Keratinocyte (primary cell): ENCODE measurements around the gene FIP1L1. TPM values are rescaled to one million over a fixed set of nuclear protein-coding genes. Genes with fewer than 3 reads are reported as not detected.

Source experiments
- DNase-seq: peaks from one replicate; pipeline ENCODE4 v3.0.0-alpha.2; 2011; ENCODE audit warnings: low read depth, missing footprints, low spot score
- FAIRE-seq: peaks from 2 replicates; lab custom pipeline; 2011; peaks lifted over from hg19 to GRCh38; lab: Jason Lieb, UNC
- H2AFZ ChIP-seq: 2 replicates; pipeline ENCODE4 v1.6.0; 2012; ENCODE audit warnings: low read length, control low read depth, inconsistent platforms; ENCODE audit not compliant: control insufficient read depth
- H3K27ac ChIP-seq: 2 replicates; pipeline ENCODE4 v1.5.1; 2011; ENCODE audit warnings: low read length; ENCODE audit not compliant: control insufficient read depth, insufficient read depth
- H3K27me3 ChIP-seq: 3 replicates; pipeline ENCODE4 v1.6.0; 2011; ENCODE audit warnings: low read length; ENCODE audit not compliant: control insufficient read depth, insufficient read depth; ENCODE audit errors: extremely low read depth
- H3K36me3 ChIP-seq, 2 experiments: 2 replicates in 1 of 2; 3 replicates in 1 of 2; pipeline ENCODE4 v1.5.1; 2011; ENCODE audit warnings: low read length in 2 of 2, mild to moderate bottlenecking in 1 of 2; ENCODE audit not compliant: control insufficient read depth in 2 of 2, insufficient read depth in 2 of 2; ENCODE audit errors: extremely low read depth in 1 of 2
- H3K4me1 ChIP-seq: 3 replicates; pipeline ENCODE4 v1.5.1; 2011; ENCODE audit warnings: low read length; ENCODE audit not compliant: control insufficient read depth, insufficient read depth; ENCODE audit errors: extremely low read depth
- H3K4me2 ChIP-seq: 3 replicates; pipeline ENCODE4 v1.6.0; 2011; ENCODE audit warnings: low read depth, low read length; ENCODE audit not compliant: control insufficient read depth, insufficient read depth; ENCODE audit errors: extremely low read depth
- H3K4me3 ChIP-seq, 3 experiments: fragments of 200-600 bp in 1 of 3; sonication (generic) in 1 of 3; 2 replicates in 2 of 3; 3 replicates in 1 of 3; pipeline ENCODE4 v1.5.1; 2011 to 2016; ENCODE audit warnings: low read length in 3 of 3, mild to moderate bottlenecking in 3 of 3, control low read depth in 2 of 3, inconsistent platforms in 1 of 3, low read depth in 1 of 3, mixed read lengths in 1 of 3, mixed run types in 1 of 3, moderate library complexity in 1 of 3; ENCODE audit not compliant: control insufficient read depth in 2 of 3, insufficient read depth in 2 of 3; ENCODE audit errors: extremely low read depth in 1 of 3
- H3K79me2 ChIP-seq: 2 replicates; pipeline ENCODE4 v1.6.0; 2012; ENCODE audit warnings: low read length; ENCODE audit not compliant: control insufficient read depth, insufficient read depth
- H3K9ac ChIP-seq: 3 replicates; pipeline ENCODE4 v1.6.0; 2011; ENCODE audit warnings: low read length; ENCODE audit not compliant: control insufficient read depth, insufficient read depth; ENCODE audit errors: extremely low read depth
- H3K9me1 ChIP-seq: 3 replicates; pipeline ENCODE4 v1.6.0; 2011; ENCODE audit warnings: low read length; ENCODE audit not compliant: control insufficient read depth, insufficient read depth; ENCODE audit errors: extremely low read depth
- H3K9me3 ChIP-seq: 2 replicates; pipeline ENCODE4 v1.5.1; 2012; ENCODE audit warnings: low read depth, low read length; ENCODE audit not compliant: control insufficient read depth
- H4K20me1 ChIP-seq: 3 replicates; pipeline ENCODE4 v1.6.0; 2011; ENCODE audit warnings: low read length; ENCODE audit not compliant: control insufficient read depth, insufficient read depth; ENCODE audit errors: extremely low read depth
- EZH2 ChIP-seq: IDR thresholded peaks from one replicate; pipeline ENCODE4 v1.6.1; 2012; ENCODE audit warnings: inconsistent platforms, mild to moderate bottlenecking, low read length, moderate library complexity
- dilution Hi-C: fragments of 300-500 bp; cut with MboI; formaldehyde crosslinking; loops from one replicate; pipeline ENCODE4 v1.7.0; 2020; ENCODE audit warnings: low sequenced_read_pairs; ENCODE audit not compliant: extremely low pct_ligation_motif_present
- polyA plus RNA-seq, 5 experiments: library from polyadenylated mRNA; depleted of rRNA in 3 of 5; stranded (reverse) in 3 of 5; stranded (forward) in 1 of 5; unstranded in 1 of 5; fragments of >200 nt; gene quantifications; 1 replicate in 1 of 5; 2 replicates in 3 of 5; 3 replicates in 1 of 5; pipeline versions ENCODE4 v1.2.1 to v1.2.3, GENCODE V29; 2011 to 2012; ENCODE audit warnings: missing spikeins in 2 of 5, low read depth in 1 of 5, low replicate concordance in 1 of 5
- TF ChIP-seq, protein P1 (sequence below), 3 experiments: IDR thresholded peaks in 1 of 3; conservative IDR thresholded peaks in 1 of 3; optimal IDR thresholded peaks in 1 of 3; 2 replicates in 2 of 3; 3 replicates in 1 of 3; pipeline versions ENCODE3 to v1.5.1; 2011; ENCODE audit warnings: low read length in 3 of 3, mild to moderate bottlenecking in 3 of 3, moderate library complexity in 2 of 3, control low read depth in 1 of 3, inconsistent platforms in 1 of 3; ENCODE audit not compliant: insufficient read depth in 2 of 3; ENCODE audit errors: extremely low read depth in 1 of 3

The FIP1L1 gene
- polyA plus RNA-seq, 1 donor (not counting 4 experiments of a cell fraction or from before 2014, with no cell fraction given): 36.7 TPM

DNA sequence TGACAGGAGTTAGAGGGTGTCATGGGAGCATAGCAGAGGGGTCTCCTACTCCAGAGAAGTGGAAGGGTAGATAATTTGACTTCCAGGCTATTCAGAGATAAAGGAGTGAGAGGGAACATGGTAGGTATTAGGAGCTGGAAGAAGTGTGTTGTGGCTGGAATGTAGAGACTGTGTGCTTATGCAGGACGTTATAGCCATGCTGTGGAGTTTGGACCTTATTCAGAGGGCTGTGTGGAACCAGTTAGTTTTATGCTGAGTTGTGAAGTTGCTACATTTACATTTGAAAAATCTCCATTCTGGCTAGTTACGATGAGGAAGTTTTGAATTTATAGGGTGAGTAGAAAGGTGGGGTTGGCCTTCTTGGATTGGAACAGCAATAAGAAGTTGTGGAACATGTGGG, 67.5 kb downstream of the FIP1L1 start:
- no peaks in the 10 kb centered on the region for H3K9me3 ChIP-seq
- H2AFZ ChIP-seq: no peak overlapping the region
- dilution Hi-C loops: no loop called here
- no peak overlapping the region for H3K4me2 ChIP-seq
- H3K9me1 ChIP-seq: no peaks in the 10 kb centered on the region
- no peaks in the 10 kb centered on the region for H3K27me3 ChIP-seq
- DNase-seq (no peak), FAIRE-seq (no peak)
- H3K4me1 ChIP-seq: no peaks in the 10 kb centered on the region
- no peak overlapping the region for H3K9ac ChIP-seq
- H3K4me3 ChIP-seq: no peak overlapping the region
- no peaks in the 10 kb centered on the region for H4K20me1 ChIP-seq
- peaks cover 0 to 15% of the 10 kb centered on the region in 2 experiments for H3K36me3 ChIP-seq
- no peaks in the 10 kb centered on the region for H3K79me2 ChIP-seq
- no peak for TF ChIP-seq EZH2
- TF ChIP-seq, protein P1, sequence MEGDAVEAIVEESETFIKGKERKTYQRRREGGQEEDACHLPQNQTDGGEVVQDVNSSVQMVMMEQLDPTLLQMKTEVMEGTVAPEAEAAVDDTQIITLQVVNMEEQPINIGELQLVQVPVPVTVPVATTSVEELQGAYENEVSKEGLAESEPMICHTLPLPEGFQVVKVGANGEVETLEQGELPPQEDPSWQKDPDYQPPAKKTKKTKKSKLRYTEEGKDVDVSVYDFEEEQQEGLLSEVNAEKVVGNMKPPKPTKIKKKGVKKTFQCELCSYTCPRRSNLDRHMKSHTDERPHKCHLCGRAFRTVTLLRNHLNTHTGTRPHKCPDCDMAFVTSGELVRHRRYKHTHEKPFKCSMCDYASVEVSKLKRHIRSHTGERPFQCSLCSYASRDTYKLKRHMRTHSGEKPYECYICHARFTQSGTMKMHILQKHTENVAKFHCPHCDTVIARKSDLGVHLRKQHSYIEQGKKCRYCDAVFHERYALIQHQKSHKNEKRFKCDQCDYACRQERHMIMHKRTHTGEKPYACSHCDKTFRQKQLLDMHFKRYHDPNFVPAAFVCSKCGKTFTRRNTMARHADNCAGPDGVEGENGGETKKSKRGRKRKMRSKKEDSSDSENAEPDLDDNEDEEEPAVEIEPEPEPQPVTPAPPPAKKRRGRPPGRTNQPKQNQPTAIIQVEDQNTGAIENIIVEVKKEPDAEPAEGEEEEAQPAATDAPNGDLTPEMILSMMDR (optimal IDR thresholded peaks at IDR 0.05 in 1 of 3, IDR thresholded peaks at IDR 0.05 in 1 of 3, conservative IDR thresholded peaks at IDR 0.05 in 1 of 3; ENCODE audit: extremely low read depth in 1 of 3, insufficient read depth in 2 of 3, low read length in 3 of 3): no peak
- no peak overlapping the region for H3K27ac ChIP-seq

DNA sequence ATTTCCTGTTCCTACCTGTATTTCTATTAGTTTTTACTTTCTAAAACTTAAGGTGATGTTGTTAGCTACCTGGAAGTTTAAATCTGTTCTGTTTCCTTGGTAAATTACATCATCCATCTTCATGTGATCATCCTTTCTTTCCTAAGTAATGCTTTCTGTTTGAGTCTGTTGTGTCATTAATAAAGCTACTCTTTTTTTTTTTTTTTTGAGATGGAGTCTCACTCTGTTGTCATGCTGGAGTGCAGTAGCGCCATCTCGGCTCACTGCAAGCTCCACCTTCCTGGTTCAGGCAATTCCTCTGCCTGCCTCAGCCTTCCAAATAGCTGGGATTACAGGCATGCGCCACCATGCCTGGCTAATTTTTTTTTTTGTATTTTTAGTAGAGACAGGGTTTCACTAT, 73.3 kb downstream of the FIP1L1 start:
- DNase-seq (no peak), FAIRE-seq (no peak)
- Histone ChIP-seq H3K9me1 (no peaks in the 10 kb centered on the region), H3K4me3 (no peak overlapping the region), H3K79me2 (no peaks in the 10 kb centered on the region), H2AFZ (no peak overlapping the region), H3K27ac (no peak overlapping the region), H3K36me3 (peaks cover 6 to 11% of the 10 kb centered on the region in 2 experiments), H3K27me3 (no peaks in the 10 kb centered on the region), H3K4me2 (no peak overlapping the region), H3K9ac (no peak overlapping the region), H3K4me1 (no peaks in the 10 kb centered on the region), H4K20me1 (no peaks in the 10 kb centered on the region), H3K9me3 (no peaks in the 10 kb centered on the region)
- TF ChIP-seq, protein P1 (optimal IDR thresholded peaks at IDR 0.05 in 1 of 3, IDR thresholded peaks at IDR 0.05 in 1 of 3, conservative IDR thresholded peaks at IDR 0.05 in 1 of 3; ENCODE audit: extremely low read depth in 1 of 3, insufficient read depth in 2 of 3, low read length in 3 of 3): no peak
- no peak for TF ChIP-seq EZH2
- dilution Hi-C loops: no loop called here
